Caco-2 (cell line): ENCODE results near the gene CAPN5. TPM values are rescaled to one million over a fixed set of nuclear protein-coding genes. Genes with fewer than 3 reads are reported as not detected.

Source experiments
- BruUV-seq: library from RNA; stranded (reverse); fragments of 400-500 nt; replicated peaks from 2 replicates; lab custom pipeline; 2021; lab: Mats Ljungman, UMichigan
- CTCF ChIA-PET: fragments of 300-600 bp; sonication (Branson Sonifier 250); formaldehyde crosslinking; loops from one replicate; lab custom pipeline; 2022; ENCODE audit warnings: antibody characterized with exemption; lab: Charles Lee
- POLR2A ChIA-PET: fragments of 300-600 bp; sonication (Branson Sonifier 250); formaldehyde crosslinking; loops from one replicate; lab custom pipeline; 2022; ENCODE audit warnings: antibody characterized with exemption; lab: Charles Lee
- DNase-seq, 2 experiments: peaks; one replicate each; pipeline versions ENCODE4 v3.0.0 to v3.0.0-alpha.2; 2020 to 2022
- H3K27me3 ChIP-seq: replicated peaks from 2 replicates; pipeline ENCODE4 v1.6.0; 2011; ENCODE audit warnings: low read length; ENCODE audit not compliant: control insufficient read depth, insufficient read depth
- H3K36me3 ChIP-seq: 2 replicates; pipeline ENCODE4 v1.5.1; 2011; ENCODE audit warnings: low read length; ENCODE audit not compliant: control insufficient read depth, insufficient read depth
- H3K4me1 ChIP-seq: fragments of 250-450 bp; sonication (Bioruptor Pico); 2 replicates; pipeline ENCODE4 v1.5.1; 2020; ENCODE audit warnings: mild to moderate bottlenecking
- H3K4me3 ChIP-seq: 2 replicates; pipeline ENCODE4 v1.5.1; 2011; ENCODE audit warnings: low read depth, mild to moderate bottlenecking, control low read depth, low read length
- H3K9me3 ChIP-seq: fragments of 250-450 bp; sonication (Bioruptor Pico); 2 replicates; pipeline ENCODE4 v1.5.1; 2020; ENCODE audit warnings: mild to moderate bottlenecking, moderate library complexity
- H3K27ac Mint-ChIP-seq: one replicate; pipeline ENCODE4 v1.8.0; 2022; ENCODE audit warnings: mixed read lengths; ENCODE audit not compliant: unreplicated experiment
- H3K27me3 Mint-ChIP-seq: one replicate; pipeline ENCODE4 v1.8.0; 2022; ENCODE audit warnings: mixed read lengths; ENCODE audit not compliant: insufficient read depth, unreplicated experiment
- H3K36me3 Mint-ChIP-seq: one replicate; pipeline ENCODE4 v1.8.0; 2022; ENCODE audit warnings: mild to moderate bottlenecking, mixed read lengths; ENCODE audit not compliant: insufficient read depth, unreplicated experiment
- H3K4me1 Mint-ChIP-seq: one replicate; pipeline ENCODE4 v1.8.0; 2022; ENCODE audit warnings: low read depth, mixed read lengths; ENCODE audit not compliant: unreplicated experiment
- H3K4me3 Mint-ChIP-seq: one replicate; pipeline ENCODE4 v1.8.0; 2022; ENCODE audit warnings: mild to moderate bottlenecking, moderate library complexity, mixed read lengths; ENCODE audit not compliant: unreplicated experiment
- H3K9me3 Mint-ChIP-seq: one replicate; pipeline ENCODE4 v1.8.0; 2022; ENCODE audit warnings: mixed read lengths; ENCODE audit not compliant: unreplicated experiment
- CTCF ChIP-seq, 2 experiments: fragments of 200-600 bp in 1 of 2; IDR thresholded peaks; 1 replicate in 1 of 2; 2 replicates in 1 of 2; pipeline versions ENCODE4 v1.5.1 to v1.8.0; 2011 to 2022; ENCODE audit warnings: antibody characterized with exemption in 1 of 2, control low read depth in 1 of 2, inconsistent platforms in 1 of 2, low read depth in 1 of 2, low read length in 1 of 2, mild to moderate bottlenecking in 1 of 2, moderate library complexity in 1 of 2; ENCODE audit not compliant: insufficient read depth in 1 of 2, severe bottlenecking in 1 of 2, unreplicated experiment in 1 of 2
- intact Hi-C: fragments of 100-400 bp; cut with micrococcal nuclease; formaldehyde crosslinking; loops from one replicate; pipeline ENCODE4 v1.10.0; 2022; ENCODE audit not compliant: unreplicated experiment
- total RNA-seq: library from RNA; stranded (reverse); gene quantifications from 2 replicates; pipeline ENCODE4 v1.2.3, GENCODE V29; 2022

Gene CAPN5
- total RNA-seq, 1 experiment from 2014 or later = 21.2 TPM

DNA sequence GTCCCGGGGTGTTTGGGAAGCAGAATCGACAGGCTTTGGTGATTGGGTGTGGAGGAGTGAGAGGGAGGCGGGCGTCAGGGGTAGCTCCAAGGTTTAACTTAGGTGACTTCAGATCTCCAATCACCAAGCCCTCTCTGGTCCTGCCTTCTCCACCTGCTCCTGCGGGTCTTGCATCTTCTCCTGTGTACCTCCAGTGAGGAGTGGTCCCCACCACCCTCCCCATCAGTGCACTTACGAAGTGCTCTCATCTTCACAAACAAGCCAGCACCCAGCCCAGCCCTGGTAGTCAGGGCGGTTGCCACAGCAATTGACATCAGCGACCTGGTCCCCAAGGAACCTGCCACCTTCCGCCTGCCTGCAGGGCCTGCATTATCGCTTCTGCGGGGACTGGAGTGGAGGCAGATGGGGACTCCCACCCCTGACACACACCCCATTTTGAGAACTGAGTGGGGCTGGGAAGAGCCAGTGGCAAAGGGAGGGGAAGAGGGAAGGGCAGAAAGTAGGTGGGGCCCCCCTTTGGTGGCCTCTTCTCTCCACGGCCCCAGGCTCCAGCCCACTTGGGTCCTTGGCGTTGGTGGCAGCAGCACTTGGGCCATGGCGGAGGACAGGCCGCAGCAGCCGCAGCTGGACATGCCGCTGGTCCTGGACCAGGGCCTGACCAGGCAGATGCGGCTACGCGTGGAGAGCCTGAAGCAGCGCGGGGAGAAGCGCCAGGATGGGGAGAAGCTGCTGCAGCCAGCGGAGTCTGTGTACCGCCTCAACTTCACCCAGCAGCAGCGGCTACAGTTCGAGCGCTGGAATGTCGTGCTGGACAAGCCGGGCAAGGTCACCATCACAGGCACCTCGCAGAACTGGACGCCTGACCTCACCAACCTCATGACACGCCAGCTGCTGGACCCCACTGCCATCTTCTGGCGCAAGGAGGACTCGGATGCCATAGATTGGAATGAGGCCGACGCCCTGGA is 35.8 kb downstream of the CAPN5 start, which contains the start of gene OMP:
OMP (plus strand) TSS at position 595 of the 965 bp plus-strand sequence; CDS start at position 595, 0 bp downstream.
- Histone ChIP-seq H3K27me3 (no peaks in the 10 kb centered on the region), H3K9me3 (no peaks in the 10 kb centered on the region), H3K4me3 (no peak within 1 kb of the TSS), H3K4me1 (no peaks in the 10 kb centered on the region), H3K36me3 (no peaks in the 10 kb centered on the region)
- no peaks in the 10 kb centered on the region for H3K9me3 Mint-ChIP-seq
- H3K27ac Mint-ChIP-seq = no peak within 1 kb of the TSS
- H3K27me3 Mint-ChIP-seq = no peaks in the 10 kb centered on the region
- ChIA-PET POLR2A (no interaction called here), CTCF (interaction anchor here (0.5 to 1.1 kb wide), 2 partner anchors 182 to 192 kb away, joined by 3 to 4 read pairs; no protein-coding TSS in a partner anchor)
- no peaks in the 10 kb centered on the region for H3K36me3 Mint-ChIP-seq
- no peaks in the 10 kb centered on the region for H3K4me1 Mint-ChIP-seq
- intact Hi-C loops = no loop called here
- TF ChIP-seq CTCF (IDR thresholded peaks at IDR 0.05; ENCODE audit: insufficient read depth in 1 of 2, low read depth in 1 of 2, low read length in 1 of 2, severe bottlenecking in 1 of 2, unreplicated experiment in 1 of 2) = no peak
- no peak within 1 kb of the TSS for H3K4me3 Mint-ChIP-seq
- BruUV-seq = no TSS peak
- DNase-seq = no peak

GRCh38 chr11:77103319-77103718 is 36.5 kb downstream of the CAPN5 start:
- no peak for DNase-seq
- ChIA-PET CTCF (interaction anchor here (0.5 to 1.3 kb wide), 2 partner anchors 56 to 192 kb away, joined by 4 to 5 read pairs; no protein-coding TSS in a partner anchor), POLR2A (no interaction called here)
- Histone ChIP-seq H3K9me3 (no peaks in the 10 kb centered on the region), H3K4me3 (no peak overlapping the region), H3K4me1 (no peaks in the 10 kb centered on the region), H3K36me3 (no peaks in the 10 kb centered on the region), H3K27me3 (no peaks in the 10 kb centered on the region)
- H3K27me3 Mint-ChIP-seq = no peaks in the 10 kb centered on the region
- BruUV-seq = no TSS peak
- H3K4me1 Mint-ChIP-seq = peaks cover 5% of the 10 kb centered on the region
- no peaks in the 10 kb centered on the region for H3K36me3 Mint-ChIP-seq
- H3K4me3 Mint-ChIP-seq = no peak overlapping the region
- no peaks in the 10 kb centered on the region for H3K9me3 Mint-ChIP-seq
- intact Hi-C loops = no loop called here
- no peak overlapping the region for H3K27ac Mint-ChIP-seq
- TF ChIP-seq CTCF (IDR thresholded peaks at IDR 0.05; ENCODE audit: insufficient read depth in 1 of 2, low read depth in 1 of 2, low read length in 1 of 2, severe bottlenecking in 1 of 2, unreplicated experiment in 1 of 2) = no peak

DNA sequence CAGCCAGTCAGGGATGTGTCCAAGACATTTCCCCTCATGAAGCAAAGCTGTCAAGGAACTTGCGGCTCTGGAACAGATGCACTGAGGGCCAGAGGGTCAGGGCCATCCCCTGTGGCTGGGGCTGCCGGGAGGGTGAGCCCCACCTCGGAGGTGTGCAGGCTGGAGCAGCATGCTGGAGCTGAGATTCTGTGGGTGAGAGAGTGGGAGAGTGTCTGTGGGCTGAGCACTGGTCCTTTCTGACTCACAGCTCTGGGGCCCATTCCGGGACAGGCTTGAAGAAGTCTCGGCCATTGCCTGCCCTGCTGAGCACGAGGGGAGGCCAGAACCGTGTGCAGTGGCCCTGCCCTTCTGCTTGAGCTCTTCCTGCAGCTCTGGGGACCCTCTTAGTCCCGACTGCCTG is 38.0 kb downstream of the CAPN5 start:
- no peaks in the 10 kb centered on the region for H3K36me3 Mint-ChIP-seq
- no peaks in the 10 kb centered on the region for H3K27me3 Mint-ChIP-seq
- no peak for TF ChIP-seq CTCF (IDR thresholded peaks at IDR 0.05; ENCODE audit: insufficient read depth in 1 of 2, low read depth in 1 of 2, low read length in 1 of 2, severe bottlenecking in 1 of 2, unreplicated experiment in 1 of 2)
- no TSS peak for BruUV-seq
- intact Hi-C loops = loop anchor here (1.0 kb wide), 1 partner anchor 13 kb away; no protein-coding TSS in a partner anchor
- H3K4me1 Mint-ChIP-seq = peaks cover 7% of the 10 kb centered on the region
- Histone ChIP-seq H3K9me3 (no peaks in the 10 kb centered on the region), H3K4me3 (no peak overlapping the region), H3K36me3 (no peaks in the 10 kb centered on the region), H3K4me1 (no peaks in the 10 kb centered on the region), H3K27me3 (no peaks in the 10 kb centered on the region)
- H3K9me3 Mint-ChIP-seq = no peaks in the 10 kb centered on the region
- ChIA-PET POLR2A (no interaction called here), CTCF (interaction anchor here (1.7 to 1.9 kb wide), 2 partner anchors 13 to 23 kb away, joined by 4 to 13 read pairs; partner anchors contain the start of gene MYO7A)
- no peak overlapping the region for H3K4me3 Mint-ChIP-seq
- no peak for DNase-seq
- no peak overlapping the region for H3K27ac Mint-ChIP-seq
